ENCODE results near the gene MORC4. TPM values are rescaled to one million over a fixed set of nuclear protein-coding genes. Genes with fewer than 3 reads are reported as not detected.

MORC4 gene
- total and polyA plus RNA-seq, 2 of the 4 experiments (the other 2 are of a cell fraction): 17.5 to 34.2 TPM

DNA sequence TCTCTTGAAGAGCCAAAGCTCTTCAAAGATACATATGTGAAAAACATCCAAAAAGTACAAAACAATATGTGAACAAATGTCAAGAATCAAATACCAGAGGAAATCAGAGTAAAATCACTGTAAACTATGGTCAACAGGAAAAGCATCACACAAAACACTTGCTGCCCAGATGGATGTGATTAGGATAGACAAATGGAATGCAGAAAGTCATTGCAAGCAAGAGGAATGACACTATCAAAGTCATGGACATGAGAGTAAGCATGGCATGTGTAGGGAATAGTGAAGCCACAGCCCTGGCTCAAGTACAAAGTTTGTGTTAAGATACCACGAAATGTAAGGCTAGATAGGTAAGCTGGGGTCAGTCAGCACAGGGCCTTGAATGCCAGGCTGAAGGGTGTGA lies 42.2 kb downstream of the MORC4 start:
- Histone ChIP-seq H3K4me2 (ENCODE audit: low read depth, low read length) (no peak overlapping the region), H2BK120ac (ENCODE audit: low read depth, low read length) (no peak overlapping the region), H2BK20ac (ENCODE audit: low read depth, low read length) (no peak overlapping the region), H3K23ac (ENCODE audit: low read depth, low read length) (no peak overlapping the region), H3K9me1 (ENCODE audit: insufficient read depth, low read length) (no peaks in the 10 kb centered on the region), H3K79me1 (ENCODE audit: low read depth in 1 of 2, low read length in 2 of 2) (no peaks in the 10 kb centered on the region), H3K27me3 (ENCODE audit: control insufficient read depth, insufficient read depth, low read length) (0 out of 2 replicates have a peak, but pooled peaks cover 3% of the 10 kb centered on the region), H2AK5ac (ENCODE audit: low read depth, low read length) (no peak overlapping the region), H3K9ac (ENCODE audit: low read depth, low read length) (no peak overlapping the region), H4K20me1 (ENCODE audit: insufficient read depth, low read length) (no peaks in the 10 kb centered on the region), H3K4me3 (ENCODE audit: insufficient read depth, low read depth, low read length) (no peak overlapping the region), H3K4ac (ENCODE audit: low read depth, low read length) (no peak overlapping the region), H3K4me1 (ENCODE audit: control insufficient read depth, insufficient read depth, low read length) (peaks cover 5% of the 10 kb centered on the region; the same call in 1 of the 2 replicates), H4K5ac (ENCODE audit: low read depth, low read length) (no peak overlapping the region), H4K8ac (ENCODE audit: low read depth in 2 of 2, low read length in 2 of 2) (no peak overlapping the region), H2AK9ac (replicated peaks; ENCODE audit: low read depth, low read length, poor library complexity) (no peak overlapping the region), H3K18ac (ENCODE audit: low read depth, low read length) (no peak overlapping the region), H3K14ac (replicated peaks; ENCODE audit: low read depth, low read length) (no peak overlapping the region), H3K36me3 (ENCODE audit: control insufficient read depth, insufficient read depth, low read length) (peaks cover 8% of the 10 kb centered on the region), H2AFZ (replicated peaks; ENCODE audit: low read length, poor library complexity) (no peak overlapping the region), H2BK5ac (ENCODE audit: low read depth, low read length, poor library complexity, severe bottlenecking) (no peak overlapping the region), H3K9me3 (ENCODE audit: control insufficient read depth, insufficient read depth, low read length) (no peaks in the 10 kb centered on the region), H2BK15ac (ENCODE audit: low read depth, low read length) (no peak overlapping the region), H4K91ac (ENCODE audit: insufficient read depth, low read depth, low read length) (no peak overlapping the region), H3K27ac (ENCODE audit: insufficient read depth, low read length) (no peak overlapping the region), H3K56ac (ENCODE audit: extremely low read depth, insufficient read depth, low read length) (no peak overlapping the region)
- ATAC-seq (ENCODE audit: low read depth) (no peak), DNase-seq (peak; percentile 3)
- dilution Hi-C loops (cut with HindIII; ENCODE audit: low sequenced_read_pairs, unreplicated experiment): no loop called here
- ChIA-PET POLR2A (ENCODE audit: unreplicated experiment) (no interaction called here), CTCF (no interaction called here)
- intact Hi-C loops (cut with micrococcal nuclease): no loop called here
- BruUV-seq (replicated peaks): no TSS peak
- in situ Hi-C loops (cut with MboI; ENCODE audit: low sequenced_read_pairs): no loop called here
- TF ChIP-seq ELK1 (IDR thresholded peaks at IDR 0.05; ENCODE audit: borderline replicate concordance, low read depth, low read length) (no peak), MAFK (IDR thresholded peaks at IDR 0.05; ENCODE audit: low read depth, low read length) (no peak), NFE2L2 (IDR thresholded peaks at IDR 0.05; ENCODE audit: low read depth, low read length) (no peak), BHLHE40 (IDR thresholded peaks at IDR 0.05; ENCODE audit: low read depth, low read length) (no peak), POLR2A (IDR thresholded peaks at IDR 0.05; ENCODE audit: low read depth, low read length) (no peak)
- TF ChIP-seq, protein P1, sequence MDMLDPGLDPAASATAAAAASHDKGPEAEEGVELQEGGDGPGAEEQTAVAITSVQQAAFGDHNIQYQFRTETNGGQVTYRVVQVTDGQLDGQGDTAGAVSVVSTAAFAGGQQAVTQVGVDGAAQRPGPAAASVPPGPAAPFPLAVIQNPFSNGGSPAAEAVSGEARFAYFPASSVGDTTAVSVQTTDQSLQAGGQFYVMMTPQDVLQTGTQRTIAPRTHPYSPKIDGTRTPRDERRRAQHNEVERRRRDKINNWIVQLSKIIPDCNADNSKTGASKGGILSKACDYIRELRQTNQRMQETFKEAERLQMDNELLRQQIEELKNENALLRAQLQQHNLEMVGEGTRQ (IDR thresholded peaks at IDR 0.05; ENCODE audit: low read depth, low read length): no peak
- WGBS, 2 experiments (ENCODE audit: extremely low coverage in 2 of 2, insufficient read length in 1 of 2): 29% methylated on average over 1 of the region's 1 CpG; no CpG with 5 or more reads in 1 of the 2 experiments
